ENCODE measurements around the gene BLOC1S4. TPM values are rescaled to one million over a fixed set of nuclear protein-coding genes. Genes with fewer than 3 reads are reported as not detected.

Gene BLOC1S4
- total RNA-seq, 1 donor from 2014 or later, result 22.5 TPM

GRCh38 chr4:6740347-6740746 lies 24.4 kb downstream of the BLOC1S4 start:
- peaks cover 3% of the 10 kb centered on the region for H3K9me3 Mint-ChIP-seq (ENCODE audit: unreplicated experiment)
- H3K27me3 Mint-ChIP-seq (ENCODE audit: unreplicated experiment), result no peaks in the 10 kb centered on the region
- H3K36me3 Mint-ChIP-seq (ENCODE audit: unreplicated experiment), result no peaks in the 10 kb centered on the region
- H3K4me3 Mint-ChIP-seq (ENCODE audit: unreplicated experiment), result no peak overlapping the region
- H3K4me1 Mint-ChIP-seq (ENCODE audit: low read depth, unreplicated experiment), result no peaks in the 10 kb centered on the region
- H3K27ac Mint-ChIP-seq (ENCODE audit: unreplicated experiment), result no peak overlapping the region
- DNase-seq, result no peak
- no peak for TF ChIP-seq CTCF (IDR thresholded peaks at IDR 0.05; ENCODE audit: partially characterized antibody, unreplicated experiment)

GRCh38 chr4:6742507-6742906 lies 26.5 kb downstream of the BLOC1S4 start:
- no peak overlapping the region for H3K27ac Mint-ChIP-seq (ENCODE audit: unreplicated experiment)
- no peak overlapping the region for H3K4me3 Mint-ChIP-seq (ENCODE audit: unreplicated experiment)
- peaks cover 5% of the 10 kb centered on the region for H3K4me1 Mint-ChIP-seq (ENCODE audit: low read depth, unreplicated experiment)
- no peaks in the 10 kb centered on the region for H3K36me3 Mint-ChIP-seq (ENCODE audit: unreplicated experiment)
- no peaks in the 10 kb centered on the region for H3K27me3 Mint-ChIP-seq (ENCODE audit: unreplicated experiment)
- H3K9me3 Mint-ChIP-seq (ENCODE audit: unreplicated experiment), result peaks cover 5% of the 10 kb centered on the region
- DNase-seq, result no peak
- no peak for TF ChIP-seq CTCF (IDR thresholded peaks at IDR 0.05; ENCODE audit: partially characterized antibody, unreplicated experiment)

- H3K4me1 Mint-ChIP-seq (ENCODE audit: low read depth, unreplicated experiment), result peaks cover 5% of the 10 kb centered on the region
- H3K27me3 Mint-ChIP-seq (ENCODE audit: unreplicated experiment), result no peaks in the 10 kb centered on the region
- H3K36me3 Mint-ChIP-seq (ENCODE audit: unreplicated experiment), result no peaks in the 10 kb centered on the region
- no peak overlapping the region for H3K4me3 Mint-ChIP-seq (ENCODE audit: unreplicated experiment)
- DNase-seq, result no peak
- H3K9me3 Mint-ChIP-seq (ENCODE audit: unreplicated experiment), result peaks cover 5% of the 10 kb centered on the region
- no peak for TF ChIP-seq CTCF (IDR thresholded peaks at IDR 0.05; ENCODE audit: partially characterized antibody, unreplicated experiment)
- no peak overlapping the region for H3K27ac Mint-ChIP-seq (ENCODE audit: unreplicated experiment)
Observed at GRCh38 chr4:6742989-6743388, 27.0 kb downstream of the BLOC1S4 start.

GRCh38 chr4:6746721-6747293 lies 30.8 kb downstream of the BLOC1S4 start:
- no peak overlapping the region for H3K4me3 Mint-ChIP-seq (ENCODE audit: unreplicated experiment)
- TF ChIP-seq CTCF (IDR thresholded peaks at IDR 0.05; ENCODE audit: partially characterized antibody, unreplicated experiment), result no peak
- H3K36me3 Mint-ChIP-seq (ENCODE audit: unreplicated experiment), result no peaks in the 10 kb centered on the region
- H3K9me3 Mint-ChIP-seq (ENCODE audit: unreplicated experiment), result peaks cover 2% of the 10 kb centered on the region
- H3K4me1 Mint-ChIP-seq (ENCODE audit: low read depth, unreplicated experiment), result peaks cover 5% of the 10 kb centered on the region
- no peak overlapping the region for H3K27ac Mint-ChIP-seq (ENCODE audit: unreplicated experiment)
- no peak for DNase-seq
- H3K27me3 Mint-ChIP-seq (ENCODE audit: unreplicated experiment), result no peaks in the 10 kb centered on the region

GRCh38 chr4:6747294-6748051 lies 31.5 kb downstream of the BLOC1S4 start:
- H3K4me1 Mint-ChIP-seq (ENCODE audit: low read depth, unreplicated experiment), result peaks cover 5% of the 10 kb centered on the region
- peaks cover 2% of the 10 kb centered on the region for H3K9me3 Mint-ChIP-seq (ENCODE audit: unreplicated experiment)
- TF ChIP-seq CTCF (IDR thresholded peaks at IDR 0.05; ENCODE audit: partially characterized antibody, unreplicated experiment), result no peak
- no peak overlapping the region for H3K27ac Mint-ChIP-seq (ENCODE audit: unreplicated experiment)
- H3K36me3 Mint-ChIP-seq (ENCODE audit: unreplicated experiment), result no peaks in the 10 kb centered on the region
- no peaks in the 10 kb centered on the region for H3K27me3 Mint-ChIP-seq (ENCODE audit: unreplicated experiment)
- no peak overlapping the region for H3K4me3 Mint-ChIP-seq (ENCODE audit: unreplicated experiment)
- DNase-seq, result no peak

Measured in glutamatergic neuron (in vitro differentiated cells).